Measurements from ENCODE around the gene PRRG3.

The PRRG3 gene

DNA sequence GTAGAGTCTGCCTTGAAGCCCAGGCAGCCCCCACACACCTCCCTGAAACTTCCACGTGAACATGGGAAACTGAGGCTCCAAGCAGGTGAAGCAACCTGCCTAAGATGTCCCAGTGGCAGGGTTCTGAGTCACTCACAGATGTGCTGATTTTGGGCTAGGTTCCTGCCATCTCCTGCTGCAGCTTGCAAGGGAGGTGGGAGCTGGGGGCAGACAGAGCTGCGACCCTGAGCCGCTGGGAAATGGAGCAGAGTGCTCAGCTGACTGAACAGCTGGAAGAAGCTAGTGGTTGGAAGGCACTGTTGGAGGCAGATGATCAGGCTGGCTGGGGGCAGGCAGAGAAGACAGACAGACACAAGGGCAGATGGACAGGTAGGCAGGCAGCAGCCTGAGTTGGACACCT is 17.0 kb downstream of the PRRG3 start:
- H3K79me1 ChIP-seq (ENCODE audit: low read length), result no peaks in the 10 kb centered on the region
- no peak overlapping the region for H4K12ac ChIP-seq (ENCODE audit: low read depth, low read length)
- WGBS (ENCODE audit: extremely low coverage, insufficient coverage, insufficient read length), result no CpG with 5 or more reads among the region's 3 CpGs
- no peak overlapping the region for H3K4me2 ChIP-seq (ENCODE audit: low read length)
- DNase-seq, result no peak
- no peak overlapping the region for H3K4me3 ChIP-seq (ENCODE audit: low read depth, low read length)
- H3K9me3 ChIP-seq (ENCODE audit: insufficient read depth, low read depth, low read length), result no peaks in the 10 kb centered on the region
- no peak overlapping the region for H2AFZ ChIP-seq (ENCODE audit: insufficient read depth, low read length, poor library complexity)
- H4K8ac ChIP-seq (ENCODE audit: low read depth, low read length), result no peak overlapping the region
- H3K79me2 ChIP-seq (ENCODE audit: control insufficient read depth, insufficient read depth, low read length, poor library complexity), result no peaks in the 10 kb centered on the region
- no peaks in the 10 kb centered on the region for H3K36me3 ChIP-seq (ENCODE audit: control insufficient read depth in 1 of 2, insufficient read depth in 2 of 2, low read length in 2 of 2)
- H3K14ac ChIP-seq (ENCODE audit: low read length), result no peak overlapping the region
- no peak overlapping the region for H3K4ac ChIP-seq (ENCODE audit: low read depth, low read length)
- H2BK120ac ChIP-seq (ENCODE audit: insufficient read depth, low read length, poor library complexity), result no peak overlapping the region
- no peak overlapping the region for H3K18ac ChIP-seq (ENCODE audit: low read length)
- H2BK12ac ChIP-seq (ENCODE audit: low read length), result no peak overlapping the region
- no peak overlapping the region for H4K91ac ChIP-seq (ENCODE audit: low read depth, low read length)
- H2BK5ac ChIP-seq (ENCODE audit: low read depth, low read length, poor library complexity), result no peak overlapping the region
- H3K23ac ChIP-seq (ENCODE audit: low read length), result no peak overlapping the region
- H3K27ac ChIP-seq (ENCODE audit: low read depth, low read length), result no peak overlapping the region
- H3K4me1 ChIP-seq (ENCODE audit: control insufficient read depth in 1 of 2, insufficient read depth in 2 of 2, low read length in 2 of 2), result no peaks in the 10 kb centered on the region
- H3K27me3 ChIP-seq (ENCODE audit: insufficient read depth, low read length), result no peaks in the 10 kb centered on the region
- no peak overlapping the region for H3K9ac ChIP-seq (ENCODE audit: low read length)
- H2AK5ac ChIP-seq (ENCODE audit: low read length), result no peak overlapping the region

DNA sequence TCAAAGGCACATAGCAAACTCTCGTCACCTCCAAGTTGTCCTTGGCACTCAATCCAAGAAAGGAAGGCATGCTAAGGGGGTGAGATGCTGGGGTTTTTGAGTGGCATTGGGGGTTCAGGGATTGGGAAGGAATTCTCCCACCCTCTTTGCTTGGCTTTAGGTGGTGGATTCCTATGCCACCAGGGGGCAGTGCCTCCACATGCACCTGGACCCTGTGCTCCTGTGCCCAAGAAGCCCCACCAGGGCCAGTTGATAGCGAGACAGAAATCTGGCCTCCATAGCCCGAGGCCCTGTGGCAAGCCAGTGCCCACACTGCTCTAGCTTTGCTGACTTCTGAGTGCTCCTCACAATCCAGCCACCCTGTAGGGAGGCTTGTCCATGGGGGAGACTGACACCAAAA is 18.6 kb downstream of the PRRG3 start:
- H2BK12ac ChIP-seq (ENCODE audit: low read length), result no peak overlapping the region
- H4K8ac ChIP-seq (ENCODE audit: low read depth, low read length), result no peak overlapping the region
- H4K91ac ChIP-seq (ENCODE audit: low read depth, low read length), result no peak overlapping the region
- WGBS (ENCODE audit: extremely low coverage, insufficient coverage, insufficient read length), result no CpG with 5 or more reads among the region's 3 CpGs
- no peaks in the 10 kb centered on the region for H3K27me3 ChIP-seq (ENCODE audit: insufficient read depth, low read length)
- no peaks in the 10 kb centered on the region for H3K9me3 ChIP-seq (ENCODE audit: insufficient read depth, low read depth, low read length)
- H3K23ac ChIP-seq (ENCODE audit: low read length), result no peak overlapping the region
- H2BK5ac ChIP-seq (ENCODE audit: low read depth, low read length, poor library complexity), result no peak overlapping the region
- H2AFZ ChIP-seq (ENCODE audit: insufficient read depth, low read length, poor library complexity), result no peak overlapping the region
- no peaks in the 10 kb centered on the region for H3K36me3 ChIP-seq (ENCODE audit: control insufficient read depth in 1 of 2, insufficient read depth in 2 of 2, low read length in 2 of 2)
- H3K4me2 ChIP-seq (ENCODE audit: low read length), result no peak overlapping the region
- H3K4ac ChIP-seq (ENCODE audit: low read depth, low read length), result no peak overlapping the region
- H3K18ac ChIP-seq (ENCODE audit: low read length), result no peak overlapping the region
- no peak overlapping the region for H3K9ac ChIP-seq (ENCODE audit: low read length)
- H2AK5ac ChIP-seq (ENCODE audit: low read length), result no peak overlapping the region
- H3K4me1 ChIP-seq (ENCODE audit: control insufficient read depth in 1 of 2, insufficient read depth in 2 of 2, low read length in 2 of 2), result no peaks in the 10 kb centered on the region
- H3K79me2 ChIP-seq (ENCODE audit: control insufficient read depth, insufficient read depth, low read length, poor library complexity), result no peaks in the 10 kb centered on the region
- H3K4me3 ChIP-seq (ENCODE audit: low read depth, low read length), result no peak overlapping the region
- H2BK120ac ChIP-seq (ENCODE audit: insufficient read depth, low read length, poor library complexity), result no peak overlapping the region
- H4K12ac ChIP-seq (ENCODE audit: low read depth, low read length), result no peak overlapping the region
- H3K14ac ChIP-seq (ENCODE audit: low read length), result no peak overlapping the region
- peak in 1 of 2 donors; percentile 8 for DNase-seq
- no peak overlapping the region for H3K27ac ChIP-seq (ENCODE audit: low read depth, low read length)
- no peaks in the 10 kb centered on the region for H3K79me1 ChIP-seq (ENCODE audit: low read length)

DNA sequence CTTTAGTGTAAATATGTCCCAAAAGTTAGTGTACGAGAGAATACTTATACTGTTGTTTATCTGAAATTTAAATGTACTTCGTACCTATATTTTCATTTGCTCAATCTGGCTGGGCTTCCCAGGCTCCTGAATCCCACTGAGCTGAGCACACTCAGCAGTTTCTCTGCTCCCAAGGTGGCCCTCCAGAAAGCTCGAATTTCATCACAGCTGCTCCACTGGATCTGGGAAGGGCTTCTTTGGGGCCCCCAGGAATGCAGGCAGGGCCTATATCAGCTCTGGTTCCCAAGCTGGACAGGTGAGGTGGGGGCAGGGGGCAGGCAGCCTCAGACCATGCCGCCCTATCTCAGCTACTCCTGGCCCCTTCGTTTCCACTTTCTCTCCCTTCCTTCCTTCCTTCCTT is 19.1 kb downstream of the PRRG3 start:
- H3K18ac ChIP-seq (ENCODE audit: low read length), result no peak overlapping the region
- H2AFZ ChIP-seq (ENCODE audit: insufficient read depth, low read length, poor library complexity), result no peak overlapping the region
- no peaks in the 10 kb centered on the region for H3K9me3 ChIP-seq (ENCODE audit: insufficient read depth, low read depth, low read length)
- no peak for DNase-seq
- H3K23ac ChIP-seq (ENCODE audit: low read length), result no peak overlapping the region
- no peaks in the 10 kb centered on the region for H3K36me3 ChIP-seq (ENCODE audit: control insufficient read depth in 1 of 2, insufficient read depth in 2 of 2, low read length in 2 of 2)
- H3K4me2 ChIP-seq (ENCODE audit: low read length), result no peak overlapping the region
- H2AK5ac ChIP-seq (ENCODE audit: low read length), result no peak overlapping the region
- no peak overlapping the region for H3K14ac ChIP-seq (ENCODE audit: low read length)
- H3K79me1 ChIP-seq (ENCODE audit: low read length), result no peaks in the 10 kb centered on the region
- H3K27ac ChIP-seq (ENCODE audit: low read depth, low read length), result no peak overlapping the region
- H3K27me3 ChIP-seq (ENCODE audit: insufficient read depth, low read length), result no peaks in the 10 kb centered on the region
- no peak overlapping the region for H3K4ac ChIP-seq (ENCODE audit: low read depth, low read length)
- H4K91ac ChIP-seq (ENCODE audit: low read depth, low read length), result no peak overlapping the region
- no peaks in the 10 kb centered on the region for H3K79me2 ChIP-seq (ENCODE audit: control insufficient read depth, insufficient read depth, low read length, poor library complexity)
- H4K12ac ChIP-seq (ENCODE audit: low read depth, low read length), result no peak overlapping the region
- no peaks in the 10 kb centered on the region for H3K4me1 ChIP-seq (ENCODE audit: control insufficient read depth in 1 of 2, insufficient read depth in 2 of 2, low read length in 2 of 2)
- H4K8ac ChIP-seq (ENCODE audit: low read depth, low read length), result no peak overlapping the region
- no peak overlapping the region for H3K4me3 ChIP-seq (ENCODE audit: low read depth, low read length)
- no peak overlapping the region for H2BK5ac ChIP-seq (ENCODE audit: low read depth, low read length, poor library complexity)
- H2BK120ac ChIP-seq (ENCODE audit: insufficient read depth, low read length, poor library complexity), result no peak overlapping the region
- WGBS (ENCODE audit: extremely low coverage, insufficient coverage, insufficient read length), result no CpG with 5 or more reads among the region's 5 CpGs
- H3K9ac ChIP-seq (ENCODE audit: low read length), result no peak overlapping the region
- no peak overlapping the region for H2BK12ac ChIP-seq (ENCODE audit: low read length)

DNA sequence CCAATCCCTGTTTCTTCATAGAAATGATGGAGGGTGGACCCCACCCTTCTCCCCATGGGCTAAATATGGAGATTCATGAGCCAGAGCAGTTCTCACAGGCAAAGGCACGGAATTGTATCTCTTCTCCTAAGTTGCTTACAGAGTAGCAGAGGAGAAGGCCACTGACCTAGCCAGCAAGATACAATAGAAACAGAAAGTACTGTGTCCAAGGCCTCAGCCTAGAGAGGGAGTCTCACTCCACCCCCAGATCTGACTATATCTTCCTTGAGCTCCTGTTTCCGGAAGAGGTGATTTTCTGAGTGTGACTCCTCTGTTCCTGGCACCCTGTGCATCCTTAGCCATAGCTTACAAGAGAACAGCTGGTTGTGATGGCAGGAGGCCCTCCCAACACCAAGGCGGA is 20.5 kb downstream of the PRRG3 start, which contains the start of gene FATE1:
Gene FATE1, plus strand, starts transcription at position 284 of the 400 bp plus-strand sequence. Its CDS starts 85 bp downstream, at position 369.
- H3K23ac ChIP-seq (ENCODE audit: low read length), result no peak within 1 kb of the TSS
- H3K14ac ChIP-seq (ENCODE audit: low read length), result no peak within 1 kb of the TSS
- H3K4me3 ChIP-seq (ENCODE audit: low read depth, low read length), result no peak within 1 kb of the TSS
- no peaks in the 10 kb centered on the region for H3K79me2 ChIP-seq (ENCODE audit: control insufficient read depth, insufficient read depth, low read length, poor library complexity)
- no peak within 1 kb of the TSS for H2BK120ac ChIP-seq (ENCODE audit: insufficient read depth, low read length, poor library complexity)
- no peak within 1 kb of the TSS for H3K27ac ChIP-seq (ENCODE audit: low read depth, low read length)
- no CpG with 5 or more reads among the region's 3 CpGs for WGBS (ENCODE audit: extremely low coverage, insufficient coverage, insufficient read length)
- DNase-seq, result no peak
- H3K36me3 ChIP-seq (ENCODE audit: control insufficient read depth in 1 of 2, insufficient read depth in 2 of 2, low read length in 2 of 2), result no peaks in the 10 kb centered on the region
- H4K91ac ChIP-seq (ENCODE audit: low read depth, low read length), result no peak within 1 kb of the TSS
- H3K18ac ChIP-seq (ENCODE audit: low read length), result no peak within 1 kb of the TSS
- H4K12ac ChIP-seq (ENCODE audit: low read depth, low read length), result no peak within 1 kb of the TSS
- no peaks in the 10 kb centered on the region for H3K4me1 ChIP-seq (ENCODE audit: control insufficient read depth in 1 of 2, insufficient read depth in 2 of 2, low read length in 2 of 2)
- no peak within 1 kb of the TSS for H2AK5ac ChIP-seq (ENCODE audit: low read length)
- H3K27me3 ChIP-seq (ENCODE audit: insufficient read depth, low read length), result no peaks in the 10 kb centered on the region
- no peak within 1 kb of the TSS for H3K9ac ChIP-seq (ENCODE audit: low read length)
- H4K8ac ChIP-seq (ENCODE audit: low read depth, low read length), result no peak within 1 kb of the TSS
- H2BK12ac ChIP-seq (ENCODE audit: low read length), result no peak within 1 kb of the TSS
- H3K9me3 ChIP-seq (ENCODE audit: insufficient read depth, low read depth, low read length), result no peaks in the 10 kb centered on the region
- H3K4me2 ChIP-seq (ENCODE audit: low read length), result no peak within 1 kb of the TSS
- no peak within 1 kb of the TSS for H2BK5ac ChIP-seq (ENCODE audit: low read depth, low read length, poor library complexity)
- H3K79me1 ChIP-seq (ENCODE audit: low read length), result no peaks in the 10 kb centered on the region
- no peak within 1 kb of the TSS for H2AFZ ChIP-seq (ENCODE audit: insufficient read depth, low read length, poor library complexity)
- H3K4ac ChIP-seq (ENCODE audit: low read depth, low read length), result no peak within 1 kb of the TSS

Measured in trophoblast cell (in vitro differentiated cells and primary cell).